Thyroid gland (tissue), 4 donors: Measurements from ENCODE around the gene ATXN3L. TPM values are rescaled to one million over a fixed set of nuclear protein-coding genes. Genes with fewer than 3 reads are reported as not detected.
"Not testable (repeated sequence)": the region's sequence is repeated elsewhere in the genome, so short reads cannot be mapped to it uniquely, and the experiment has no call there.

Experiments used
- DNase-seq, 2 donors: peaks; one replicate each; pipeline ENCODE4 v3.0.0-alpha.2; 2019
- H3K27ac ChIP-seq, 3 donors: fragments of 200-600 bp; sonication (generic); 1 replicate in 2 of 3; 2 replicates in 1 of 3; pipeline ENCODE4 v1.5.1; 2016 to 2019; ENCODE audit warnings: mild to moderate bottlenecking in 1 of 3, moderate library complexity in 1 of 3
- H3K27me3 ChIP-seq: fragments of 200-600 bp; sonication (generic); one replicate; pipeline ENCODE4 v1.5.1; 2019
- H3K36me3 ChIP-seq, 2 donors: fragments of 200-600 bp; sonication (generic); one replicate each; pipeline ENCODE4 v1.5.1; 2016 to 2019
- H3K4me1 ChIP-seq, 2 donors: fragments of 200-600 bp; sonication (generic); one replicate each; pipeline ENCODE4 v1.5.1; 2017 to 2019
- H3K4me3 ChIP-seq, 3 donors: fragments of 200-600 bp; sonication (generic); replicated peaks in 1 of 3; 1 replicate in 2 of 3; 2 replicates in 1 of 3; pipeline ENCODE4 v1.5.1; 2016; ENCODE audit warnings: mild to moderate bottlenecking in 1 of 3
- H3K9me3 ChIP-seq: fragments of 200-600 bp; sonication (generic); one replicate; pipeline ENCODE4 v1.5.1; 2017
- CTCF ChIP-seq, 6 experiments: fragments of 200-600 bp in 3 of 6; fragments of 450-650 bp in 3 of 6; sonication (generic) in 3 of 6; IDR thresholded peaks; one replicate each; pipeline ENCODE4 v1.5.1; 2016 to 2019; ENCODE audit warnings: antibody characterized with exemption in 6 of 6, mild to moderate bottlenecking in 2 of 6, inconsistent platforms in 1 of 6, moderate library complexity in 1 of 6
- POLR2A ChIP-seq, 2 donors: fragments of 450-650 bp; IDR thresholded peaks; one replicate each; pipeline ENCODE4 v1.6.1; 2017; ENCODE audit warnings: antibody characterized with exemption in 2 of 2, mild to moderate bottlenecking in 2 of 2, moderate library complexity in 1 of 2
- WGBS, 2 donors: methylation state at CpG; one replicate each; pipeline ENCODE4 v1.1.5; 2017; 5-methylcytosine and 5-hydroxymethylcytosine counted together
- intact Hi-C: fragments of 100-400 bp; cut with DNase I; formaldehyde crosslinking; loops from one replicate; pipeline ENCODE4 v1.15.1; 2023
- total RNA-seq, 4 donors: library from RNA; depleted of rRNA; stranded (reverse); fragments of >200 nt; gene quantifications; one replicate each; pipeline ENCODE4 v1.2.3, GENCODE V29; 2016

Gene ATXN3L
- total RNA-seq, 4 donors from 2014 or later: not detected

- DNase-seq: no peak
- no peaks in the 10 kb centered on the region for H3K36me3 ChIP-seq
- WGBS, 2 donors: 92 to 97% methylated on average over 3 of the region's 3 CpGs
- no peak overlapping the region for H3K4me3 ChIP-seq
- H3K4me1 ChIP-seq: no peaks in the 10 kb centered on the region
- no peak for TF ChIP-seq POLR2A (IDR thresholded peaks at IDR 0.05)
- TF ChIP-seq CTCF (IDR thresholded peaks at IDR 0.05): no peak
- intact Hi-C loops: no loop called here
- H3K9me3 ChIP-seq: no peaks in the 10 kb centered on the region
- no peak overlapping the region for H3K27ac ChIP-seq
- peaks cover 5% of the 10 kb centered on the region for H3K27me3 ChIP-seq
Observed at GRCh38 chrX:13309631-13310030, 10.2 kb downstream of the ATXN3L start.

- intact Hi-C loops: no loop called here
- TF ChIP-seq POLR2A (IDR thresholded peaks at IDR 0.05): no peak
- TF ChIP-seq CTCF (IDR thresholded peaks at IDR 0.05): no peak
- H3K27ac ChIP-seq: no peak overlapping the region
- no peak overlapping the region for H3K4me3 ChIP-seq
- 95 to 99% methylated on average over 2 of the region's 2 CpGs for WGBS, 2 donors
- H3K4me1 ChIP-seq: no peaks in the 10 kb centered on the region
- no peak for DNase-seq
- H3K9me3 ChIP-seq: no peaks in the 10 kb centered on the region
- peaks cover 5% of the 10 kb centered on the region for H3K27me3 ChIP-seq
- no peaks in the 10 kb centered on the region for H3K36me3 ChIP-seq
Observed at GRCh38 chrX:13307041-13307440, 12.8 kb downstream of the ATXN3L start.

- H3K9me3 ChIP-seq: no peaks in the 10 kb centered on the region
- peaks cover 5% of the 10 kb centered on the region for H3K27me3 ChIP-seq
- intact Hi-C loops: no loop called here
- DNase-seq: no peak
- no peaks in the 10 kb centered on the region for H3K4me1 ChIP-seq
- no peaks in the 10 kb centered on the region for H3K36me3 ChIP-seq
- TF ChIP-seq CTCF (IDR thresholded peaks at IDR 0.05) (no peak), POLR2A (IDR thresholded peaks at IDR 0.05) (no peak)
- no peak overlapping the region for H3K27ac ChIP-seq
- 74 to 87% methylated on average over 2 of the region's 2 CpGs for WGBS, 2 donors
- no peak overlapping the region for H3K4me3 ChIP-seq
Observed at GRCh38 chrX:13305108-13305507, 14.7 kb downstream of the ATXN3L start.

DNA sequence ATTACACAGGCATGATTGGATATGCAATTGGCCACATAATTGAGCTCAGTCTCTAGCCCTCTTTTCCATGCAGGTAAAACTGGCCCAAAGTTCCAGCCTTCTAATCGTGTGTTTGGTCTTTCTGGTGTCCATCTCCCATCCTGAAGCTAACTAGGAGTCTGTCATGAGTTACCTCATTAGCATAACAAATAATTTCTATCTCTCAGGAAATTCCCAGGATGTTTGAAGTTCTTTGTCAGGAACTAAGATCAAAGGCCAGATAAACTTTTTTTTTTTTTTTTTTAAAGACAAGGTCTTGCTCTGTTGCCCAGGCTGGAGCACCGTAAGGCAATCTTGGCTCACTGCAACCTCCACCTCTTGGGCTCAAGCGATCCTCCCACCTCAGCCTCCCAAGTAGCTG, 15.8 kb downstream of the ATXN3L start:
- intact Hi-C loops: no loop called here
- WGBS, 2 donors: 92 to 94% methylated on average over 3 of the region's 3 CpGs

GRCh38 chrX:13303248-13303647, 16.6 kb downstream of the ATXN3L start:
- 67 to 97% methylated on average over 1 to 2 of the region's 2 CpGs for WGBS, 2 donors
- H3K36me3 ChIP-seq, DNase-seq, H3K27me3 ChIP-seq, intact Hi-C loops, H3K9me3 ChIP-seq, H3K4me1 ChIP-seq, H3K4me3 ChIP-seq, H3K27ac ChIP-seq: not testable (repeated sequence)

More for the DNA sequence above, 15.8 kb downstream of the ATXN3L start:
- Histone ChIP-seq H3K9me3 (no peaks in the 10 kb centered on the region), H3K4me1 (no peaks in the 10 kb centered on the region), H3K4me3 (no peak overlapping the region), H3K27ac (no peak overlapping the region), H3K36me3 (no peaks in the 10 kb centered on the region), H3K27me3 (no peaks in the 10 kb centered on the region)
- TF ChIP-seq CTCF (IDR thresholded peaks at IDR 0.05): no peak
- TF ChIP-seq POLR2A (IDR thresholded peaks at IDR 0.05): no peak
- DNase-seq: no peak

GRCh38 chrX:13298836-13299235, 21.0 kb downstream of the ATXN3L start:
- TF ChIP-seq CTCF (IDR thresholded peaks at IDR 0.05) (no peak), POLR2A (IDR thresholded peaks at IDR 0.05) (no peak)
- H3K27ac ChIP-seq: no peak overlapping the region
- 91 to 93% methylated on average over 4 of the region's 4 CpGs for WGBS, 2 donors
- no peaks in the 10 kb centered on the region for H3K9me3 ChIP-seq
- H3K4me1 ChIP-seq: no peaks in the 10 kb centered on the region
- no peak overlapping the region for H3K4me3 ChIP-seq
- H3K27me3 ChIP-seq: no peaks in the 10 kb centered on the region
- no peaks in the 10 kb centered on the region for H3K36me3 ChIP-seq
- DNase-seq: no peak
- intact Hi-C loops: no loop called here
